GM21737 (cell line): ENCODE results near the gene WWOX.

Experiments
- ATAC-seq: cut with Tn5 transposase; IDR thresholded peaks from one replicate; pipeline ENCODE4 v1.9.1; 2021; ENCODE audit warnings: mild to moderate bottlenecking, moderate library complexity; ENCODE audit not compliant: unreplicated experiment

Gene WWOX

GRCh38 chr16:78257376-78257728, 157.9 kb downstream of the WWOX start:
- no peak for ATAC-seq

- ATAC-seq: no peak
These were observed 159.1 kb downstream of the WWOX start for GRCh38 chr16:78258375-78259065.

- no peak for ATAC-seq
These were observed 160.4 kb downstream of the WWOX start for GRCh38 chr16:78259873-78260272.

DNA sequence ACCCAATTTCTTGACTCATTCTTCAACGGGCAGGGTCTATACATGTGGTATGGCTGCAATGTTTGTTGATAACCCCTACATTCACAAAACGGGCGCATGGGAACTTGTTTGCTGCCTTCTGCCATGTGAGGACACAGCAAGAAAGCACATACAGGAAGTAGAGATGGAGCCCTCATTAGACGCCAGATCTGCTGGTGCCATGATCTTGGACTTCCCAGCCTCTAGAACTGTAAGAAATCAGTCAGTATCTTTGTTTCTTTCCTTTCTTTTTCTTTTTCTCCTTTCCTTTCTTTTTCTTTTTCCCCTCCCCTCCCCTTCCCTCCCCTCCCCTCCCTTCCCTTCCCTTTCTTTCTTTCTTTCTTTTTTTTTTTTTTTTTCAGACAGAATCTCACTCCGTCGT, 165.2 kb downstream of the WWOX start:
- ATAC-seq: no peak

DNA sequence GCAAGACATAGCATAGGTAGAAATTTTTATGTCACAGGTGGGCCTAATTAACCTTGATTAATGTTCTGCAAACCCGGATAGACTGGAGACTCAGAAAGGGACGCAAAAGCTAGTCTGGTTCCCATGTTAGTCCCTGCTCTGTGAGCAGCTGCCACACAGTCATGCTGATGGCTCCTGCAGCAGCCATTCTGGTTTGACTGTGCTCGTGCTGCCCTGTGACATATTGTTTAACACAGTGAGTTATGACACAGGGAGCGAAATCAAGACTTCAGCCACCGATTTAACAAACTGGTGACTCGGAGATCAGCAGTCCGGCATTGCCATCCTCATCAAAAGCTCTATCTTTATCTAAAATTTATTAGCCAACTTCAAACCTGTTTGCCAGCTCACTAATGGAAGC, 169.8 kb downstream of the WWOX start:
- no peak for ATAC-seq

DNA sequence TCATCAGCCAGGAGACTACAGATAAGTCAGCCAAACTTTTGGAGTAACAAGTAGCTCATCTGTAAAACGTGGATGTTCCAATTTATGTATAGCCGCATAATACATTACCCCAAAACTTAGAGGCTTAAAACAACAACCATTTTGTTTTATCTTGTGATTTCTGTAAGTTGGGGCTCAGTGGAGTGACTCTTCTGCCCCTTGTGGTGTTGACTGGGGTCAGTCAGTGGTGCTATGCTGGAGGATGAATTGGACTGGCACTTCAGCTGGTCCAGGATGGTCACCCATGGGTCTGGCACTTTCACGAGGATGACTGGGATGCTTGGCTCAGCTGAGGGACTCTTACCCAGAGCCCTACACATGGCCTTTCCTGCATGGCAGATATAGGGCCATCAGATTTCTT, 172.5 kb downstream of the WWOX start:
- no peak for ATAC-seq

- no peak for ATAC-seq
These were observed 175.3 kb downstream of the WWOX start for GRCh38 chr16:78274771-78275170.

- ATAC-seq: no peak
These were observed 176.0 kb downstream of the WWOX start for GRCh38 chr16:78275420-78275819.

DNA sequence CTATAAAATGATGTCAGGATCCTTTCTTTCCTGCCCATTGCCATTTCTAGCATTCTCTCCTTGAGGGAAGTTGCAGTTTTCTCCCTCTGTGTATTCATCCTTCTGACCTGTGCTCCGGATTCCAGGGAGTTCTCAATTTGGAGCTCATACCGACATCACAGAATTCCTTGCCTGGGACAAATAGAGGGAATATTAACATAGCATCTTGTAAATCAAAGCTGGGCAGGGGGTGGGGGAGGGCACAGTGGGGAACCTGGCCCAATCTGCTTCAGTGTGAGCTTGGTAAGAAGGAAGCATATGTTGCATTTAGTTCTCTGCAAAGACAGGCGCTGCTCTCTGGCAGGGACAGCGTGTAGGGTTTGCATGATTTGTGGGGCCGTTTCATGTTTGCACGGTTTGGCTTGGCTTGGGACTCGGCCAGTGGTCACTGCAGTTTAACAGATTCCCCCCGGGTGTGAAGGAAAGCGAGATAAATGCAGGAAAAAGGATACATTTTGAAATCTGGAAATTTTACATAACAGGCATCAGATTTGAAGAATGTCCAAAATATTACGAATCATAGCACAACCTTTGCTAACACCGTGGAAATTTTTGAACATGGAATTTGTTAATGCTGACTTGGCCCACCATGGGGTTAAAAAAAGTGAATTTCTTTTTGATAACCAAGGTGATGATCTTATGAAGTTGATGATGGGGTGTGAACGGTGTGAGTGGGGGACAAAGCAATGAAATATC, 178.0 kb downstream of the WWOX start:
- ATAC-seq: no peak

DNA sequence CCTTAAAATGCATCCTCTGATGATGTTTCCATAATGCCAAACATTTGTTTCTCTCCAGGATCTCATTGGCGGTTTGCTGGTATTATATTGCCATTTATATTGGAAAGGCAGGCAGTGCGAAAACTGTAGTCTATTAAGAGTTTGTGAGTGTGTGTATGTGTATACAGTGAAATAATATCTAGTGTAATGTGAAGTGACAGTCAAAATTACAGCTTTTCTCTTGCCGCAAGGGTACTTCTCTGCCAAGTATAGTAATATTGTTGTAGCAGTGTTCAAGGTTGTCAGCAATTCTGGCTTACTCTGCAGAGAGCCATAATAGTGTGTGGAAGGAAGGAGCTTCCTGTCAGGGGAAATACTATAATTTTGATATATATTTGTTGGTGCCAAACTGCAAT, 178.6 kb downstream of the WWOX start:
- no peak for ATAC-seq

DNA sequence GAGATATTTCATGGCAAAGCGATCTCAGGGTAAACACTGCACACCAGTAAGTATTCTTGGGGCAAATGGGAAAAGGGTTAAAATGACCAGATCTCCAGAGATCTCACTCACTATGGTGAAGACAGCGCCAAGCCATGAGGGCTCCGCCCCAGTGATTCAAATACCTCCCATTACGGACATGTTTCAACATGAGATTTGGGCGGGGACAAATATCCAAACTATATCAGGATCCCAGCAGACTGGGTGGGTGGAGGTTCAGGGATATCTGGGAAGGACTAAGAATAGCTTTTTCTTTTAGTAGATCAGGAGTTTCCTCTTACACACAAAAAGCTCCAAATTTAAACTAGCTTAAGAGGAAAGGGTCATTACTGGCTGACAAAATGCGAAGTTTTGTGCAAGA, 181.7 kb downstream of the WWOX start:
- ATAC-seq: no peak

DNA sequence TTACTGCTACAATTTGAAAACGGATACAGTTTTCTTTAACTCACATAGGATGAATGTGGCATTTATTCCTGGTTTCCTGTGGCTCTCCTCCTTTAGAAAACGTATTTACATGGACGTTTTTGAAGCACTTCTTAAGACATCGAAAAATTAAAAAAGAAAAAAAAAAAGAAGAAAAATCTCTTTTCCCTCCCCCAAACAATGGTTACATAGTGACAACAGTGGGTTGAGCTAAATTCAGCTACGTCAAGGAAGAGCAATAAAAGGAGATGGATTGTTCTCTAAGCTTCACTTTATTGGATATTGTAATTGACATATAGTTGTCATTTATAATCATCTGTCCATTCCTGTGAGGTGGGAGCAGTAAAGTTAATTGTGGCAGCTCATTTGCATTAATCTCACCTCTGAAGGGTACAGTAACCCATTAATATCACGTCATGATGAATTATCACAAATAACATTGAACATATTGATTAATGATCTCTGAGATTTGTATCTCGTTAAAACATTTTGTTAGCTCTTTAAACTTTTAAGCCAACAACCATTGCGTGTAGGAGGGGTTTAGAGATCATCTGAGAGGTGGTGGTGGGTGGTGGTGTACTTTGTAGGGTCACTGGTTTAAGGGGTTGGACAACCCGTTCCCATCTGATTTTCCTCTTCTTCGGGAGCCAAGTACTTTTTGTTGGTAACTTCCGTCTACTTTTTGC, 184.2 kb downstream of the WWOX start:
- ATAC-seq: no peak

DNA sequence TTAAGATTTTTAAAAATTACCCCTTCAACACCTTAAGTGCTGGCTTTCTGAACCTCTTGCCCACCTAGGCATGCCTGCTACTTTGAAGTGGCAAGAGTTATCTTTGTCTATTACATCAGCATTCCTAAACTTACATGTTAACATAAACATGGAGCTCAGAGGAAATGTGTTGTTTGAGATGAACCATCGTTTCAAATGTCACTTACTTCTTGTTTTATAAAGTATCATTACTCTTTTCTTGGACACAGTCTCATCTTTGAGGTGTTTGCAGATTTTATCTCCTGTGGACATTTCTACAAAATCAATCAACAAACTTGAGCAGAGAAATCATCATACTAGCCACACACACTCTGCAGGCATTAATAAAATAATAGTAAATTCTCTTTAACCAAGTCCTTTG, 184.9 kb downstream of the WWOX start:
- no peak for ATAC-seq

- no peak for ATAC-seq
These were observed 185.5 kb downstream of the WWOX start for GRCh38 chr16:78284957-78285434.

- ATAC-seq: no peak
These were observed 186.0 kb downstream of the WWOX start for GRCh38 chr16:78285437-78285922.

GRCh38 chr16:78286065-78286464, 186.6 kb downstream of the WWOX start:
- no peak for ATAC-seq

- ATAC-seq: no peak
These were observed 189.4 kb downstream of the WWOX start for GRCh38 chr16:78288888-78289287.

DNA sequence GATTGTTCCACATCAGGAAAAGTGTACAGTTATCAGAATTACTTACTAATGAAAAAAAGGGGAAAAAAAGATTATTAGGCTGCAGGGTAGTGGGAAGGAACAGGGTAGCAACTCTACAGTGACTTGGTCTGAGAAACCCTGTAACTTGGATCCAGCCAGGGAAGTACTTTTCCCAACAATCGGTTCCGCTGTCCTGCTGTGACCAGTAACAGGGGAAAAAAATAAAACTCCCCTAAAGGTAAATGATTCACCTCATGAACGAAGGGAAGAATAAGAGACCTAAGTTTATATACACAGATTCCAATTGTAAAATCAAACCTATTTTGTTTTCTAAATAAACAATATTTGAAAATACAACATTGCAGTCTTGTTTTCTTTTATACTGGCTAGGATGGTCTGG, 189.9 kb downstream of the WWOX start:
- ATAC-seq: no peak

DNA sequence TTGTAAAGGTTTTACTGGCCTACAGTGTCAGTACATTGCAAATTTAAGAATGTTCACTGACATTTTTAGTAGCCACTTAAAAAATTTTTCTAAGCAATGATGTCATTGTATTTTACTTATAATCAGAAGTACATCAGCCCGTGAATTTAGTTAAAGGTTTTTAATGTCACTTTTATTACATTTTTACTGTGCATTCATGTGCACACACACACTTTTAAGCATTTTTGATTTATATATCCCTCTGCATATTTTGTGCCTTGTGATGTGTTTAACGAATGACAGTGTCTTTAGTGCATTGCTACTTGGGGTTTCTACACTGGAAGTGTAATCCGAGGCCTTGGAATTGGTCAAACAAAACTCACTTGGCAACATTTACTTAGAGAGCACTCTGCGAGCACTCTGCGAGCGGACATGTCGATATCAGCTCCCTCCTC, 190.4 kb downstream of the WWOX start:
- ATAC-seq: no peak

DNA sequence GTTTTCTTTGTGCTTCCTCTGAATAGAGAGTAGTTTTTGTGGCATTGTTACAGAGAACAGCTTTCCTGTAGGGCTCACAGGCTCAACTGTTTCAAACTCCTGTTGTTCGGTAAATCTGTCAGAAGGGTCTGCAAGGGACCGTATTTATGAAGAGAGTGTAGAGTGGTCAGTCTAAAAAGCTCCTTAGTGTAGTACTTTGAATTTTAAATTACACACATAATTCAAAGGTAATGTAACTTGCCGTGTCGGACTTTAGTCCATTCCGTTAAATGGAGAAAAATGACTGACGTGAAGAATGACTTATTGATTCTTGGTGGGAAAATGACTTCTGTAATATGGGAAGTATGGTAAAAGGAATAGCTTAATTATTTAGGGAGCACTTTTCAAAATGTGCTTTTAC, 190.9 kb downstream of the WWOX start:
- ATAC-seq: no peak

GRCh38 chr16:78290872-78291591, 191.6 kb downstream of the WWOX start:
- ATAC-seq: no peak
